HG03442 (cell line): ENCODE data around the gene IL15RA.
"Not testable (repeated sequence)": the region's sequence is repeated elsewhere in the genome, so short reads cannot be mapped to it uniquely, and the experiment has no call there.

ENCODE experiments used
- ATAC-seq: cut with Tn5 transposase; IDR thresholded peaks from one replicate; pipeline ENCODE4 v1.9.1; 2021; ENCODE audit warnings: mild to moderate bottlenecking, moderate library complexity; ENCODE audit not compliant: unreplicated experiment

Gene IL15RA

DNA sequence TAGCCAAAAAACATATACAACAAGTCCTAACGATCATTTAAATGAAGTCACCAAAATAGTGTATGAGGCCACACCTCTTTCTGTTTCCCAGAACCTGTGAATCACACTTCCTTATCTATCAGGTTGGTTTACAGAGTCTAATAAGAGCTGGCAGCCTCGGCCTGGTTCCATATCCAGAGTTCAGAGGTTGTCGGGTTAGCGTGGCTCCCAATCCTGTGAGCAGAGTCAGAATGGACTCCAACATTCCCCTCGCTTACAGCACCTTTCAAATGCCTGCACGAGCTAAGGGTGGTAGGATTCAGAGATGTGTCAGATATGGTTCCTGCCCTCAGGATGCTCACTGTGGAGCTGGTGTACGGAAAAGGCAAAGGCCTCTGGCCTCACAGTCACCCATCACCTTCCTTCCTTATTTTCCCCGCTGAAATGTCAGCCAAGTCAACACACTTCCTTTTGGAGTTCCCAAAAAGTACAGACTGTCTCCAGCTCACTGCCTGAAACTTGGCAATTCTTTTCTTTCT lies 6.0 kb downstream of the IL15RA start:
- peak; percentile 37 for ATAC-seq

DNA sequence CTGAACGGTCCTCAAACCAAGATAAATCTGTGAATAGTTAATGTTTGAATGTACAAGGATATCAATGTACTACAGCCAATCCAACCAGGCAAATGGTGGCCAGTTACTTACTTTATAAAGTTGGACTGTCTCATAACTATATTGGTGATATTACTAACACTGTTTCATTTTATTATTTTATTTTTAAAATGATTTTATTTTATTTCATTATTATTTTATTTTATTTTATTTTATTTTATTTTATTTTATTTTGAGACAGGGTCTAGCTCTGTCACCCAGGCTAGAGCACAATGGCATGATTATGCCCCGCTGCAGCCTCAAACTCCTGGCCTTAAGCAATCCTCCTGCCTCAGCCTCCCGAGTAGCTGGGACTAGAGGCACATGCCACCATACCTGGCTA lies 6.8 kb downstream of the IL15RA start:
- no peak for ATAC-seq

DNA sequence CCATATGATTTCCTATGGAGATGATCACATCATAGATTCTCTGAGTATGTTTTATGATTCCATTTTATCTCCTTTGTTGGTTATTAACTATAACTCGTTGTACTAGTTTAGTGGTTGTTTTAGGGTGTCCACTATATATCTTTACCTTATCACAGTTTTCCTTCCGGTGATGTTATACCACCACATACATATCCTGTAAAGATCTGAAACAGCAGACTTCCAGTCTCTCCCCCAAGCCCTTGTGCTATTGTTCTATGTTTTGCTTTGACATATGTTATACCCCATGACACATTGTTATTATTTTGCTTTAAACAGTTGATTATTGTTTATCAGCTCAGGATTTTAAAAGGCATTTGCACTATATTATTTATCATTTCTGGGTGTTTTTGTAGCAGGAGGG lies 7.3 kb downstream of the IL15RA start:
- ATAC-seq, result no peak

DNA sequence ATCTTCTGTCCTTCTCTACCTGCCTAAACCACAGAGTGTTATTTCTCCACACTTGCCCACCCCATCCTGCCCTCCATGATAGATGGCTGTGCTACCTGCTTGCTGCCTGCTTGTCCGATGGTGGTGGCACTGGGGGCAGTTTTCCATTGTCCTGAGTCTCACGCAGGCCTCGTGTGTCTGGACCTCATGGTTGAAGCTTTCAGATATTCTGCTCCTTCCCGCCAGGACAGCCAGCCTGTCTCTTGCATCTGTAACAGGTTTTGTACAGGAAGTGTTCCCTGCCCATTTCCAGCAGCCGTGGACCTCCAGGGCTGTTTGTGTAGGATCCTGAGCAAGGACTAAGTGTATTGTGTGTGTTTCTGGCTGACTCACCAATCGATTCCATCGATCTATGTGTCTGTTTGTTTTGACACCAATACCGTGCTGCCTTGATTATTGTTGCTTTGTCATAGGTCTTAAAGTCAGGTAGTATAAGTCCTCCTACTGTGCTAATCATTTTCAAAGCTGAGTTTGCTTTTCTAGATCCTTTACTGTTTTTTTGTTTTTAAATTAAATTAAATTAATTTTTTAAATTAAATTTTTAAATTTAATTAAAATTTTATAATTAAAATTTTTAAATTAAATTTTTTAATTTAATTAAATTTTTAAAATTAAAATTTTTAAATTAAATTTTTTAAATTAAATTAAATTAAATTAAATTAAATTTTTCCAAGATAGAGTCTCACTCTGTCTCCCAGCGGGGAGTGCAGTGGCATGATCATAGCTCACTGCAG lies 8.5 kb downstream of the IL15RA start:
- no peak for ATAC-seq

DNA sequence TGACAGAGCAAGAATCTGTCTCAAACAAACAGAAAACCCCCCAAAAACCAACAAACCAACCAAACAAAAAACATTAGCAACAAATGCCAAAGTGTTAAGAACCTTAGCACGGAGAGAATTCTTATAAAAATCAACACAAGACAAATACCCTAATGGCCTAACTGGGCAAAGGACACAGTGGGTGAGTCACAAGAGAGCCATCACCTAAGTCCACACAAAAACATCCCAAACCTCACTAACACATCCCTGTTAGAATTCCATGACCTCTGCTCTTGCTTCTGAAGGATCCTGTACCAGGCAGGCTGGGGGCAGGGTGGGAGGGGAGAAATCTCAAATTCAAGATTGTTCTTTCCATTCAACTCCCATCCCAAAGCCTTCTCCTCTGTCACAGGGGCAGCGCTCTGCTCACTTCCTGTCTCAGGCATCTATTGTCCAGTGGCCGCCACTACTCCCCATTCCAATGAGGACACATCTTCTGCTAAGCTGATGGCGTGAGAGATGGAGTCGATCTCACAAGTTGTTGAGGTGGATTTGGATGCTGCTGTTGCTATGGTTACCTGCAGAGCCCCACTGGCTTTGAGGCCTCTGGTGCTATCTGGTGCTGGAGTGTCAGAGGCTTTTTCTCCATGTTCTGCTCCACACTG lies 9.2 kb downstream of the IL15RA start:
- ATAC-seq, result no peak

DNA sequence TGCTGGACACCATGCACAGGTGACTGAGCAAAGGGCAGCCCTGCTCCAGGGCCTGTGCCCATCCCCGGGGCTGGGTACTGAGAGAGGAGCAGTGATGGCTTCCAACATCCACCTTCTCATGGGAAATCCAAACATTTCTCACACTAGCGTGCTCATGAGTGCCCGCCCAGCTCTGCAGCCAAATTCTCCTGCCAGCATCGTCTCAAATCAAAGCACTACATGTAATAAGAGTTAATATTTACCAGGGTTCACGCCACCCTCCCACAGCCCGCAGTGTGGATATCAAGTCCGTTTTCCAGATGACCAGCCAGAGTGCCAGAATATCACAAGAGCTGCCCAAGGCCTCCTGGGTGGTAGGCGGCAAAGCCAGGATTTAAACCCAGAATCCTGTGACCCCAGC lies 12.1 kb downstream of the IL15RA start:
- ATAC-seq, result no peak

DNA sequence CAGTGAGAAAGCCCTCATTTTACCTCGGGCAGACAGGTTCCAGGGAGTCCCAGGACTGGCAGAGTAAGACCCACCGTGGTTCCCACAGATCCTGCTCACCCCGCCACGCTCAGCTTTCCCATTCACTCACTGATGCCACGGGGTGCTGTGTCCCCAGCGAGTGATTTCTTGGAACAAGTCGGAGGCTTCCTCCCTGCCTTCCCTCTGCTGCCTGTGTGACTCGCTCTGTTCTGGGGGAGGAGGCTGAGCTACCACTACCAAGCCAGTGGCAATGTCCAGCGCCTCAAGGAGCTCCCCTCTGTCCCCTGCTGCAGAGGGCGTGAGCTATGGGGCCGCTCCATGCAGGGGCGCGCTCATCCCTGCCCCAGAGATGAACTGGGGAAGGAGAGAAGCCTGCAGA lies 12.6 kb downstream of the IL15RA start:
- ATAC-seq, result no peak

DNA sequence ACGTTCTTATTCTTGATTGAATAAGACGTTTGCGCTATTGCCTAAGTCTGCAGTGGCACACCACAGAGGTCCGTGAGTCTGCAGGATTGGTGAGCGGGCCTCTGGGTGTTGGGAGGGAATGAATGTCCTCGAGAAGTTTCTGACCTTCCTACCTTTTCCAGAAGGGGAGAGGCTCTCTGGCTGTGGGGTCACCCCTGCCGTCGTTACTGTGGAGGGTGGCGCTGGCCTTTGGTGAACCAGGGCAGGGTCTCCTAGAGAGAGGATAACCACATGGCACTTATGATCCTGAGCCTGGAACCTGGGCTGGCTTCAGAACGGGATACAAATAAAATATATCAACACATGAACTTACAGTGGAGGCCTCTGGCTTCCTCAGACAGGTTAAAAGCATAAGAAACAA lies 13.8 kb downstream of the IL15RA start:
- ATAC-seq, result no peak

DNA sequence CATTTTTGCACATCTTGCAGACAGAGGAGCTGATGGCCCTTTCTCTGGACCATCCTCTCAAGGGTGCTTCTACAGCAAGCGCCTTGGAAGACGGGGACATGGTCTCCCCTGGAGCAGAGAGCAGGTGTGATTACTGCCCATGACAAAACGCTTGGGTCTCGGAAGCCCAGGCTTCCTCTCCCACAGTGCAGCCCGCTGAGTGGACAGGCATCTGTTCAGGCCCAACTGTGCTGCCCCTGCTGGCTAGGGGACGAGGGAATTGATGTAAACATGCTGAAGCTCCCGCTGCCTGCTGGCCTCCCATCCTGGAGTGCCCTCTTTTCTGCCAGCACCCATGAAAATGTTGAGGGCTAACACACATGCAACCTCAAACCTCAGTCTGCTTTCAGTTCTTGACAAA lies 14.3 kb downstream of the IL15RA start:
- no peak for ATAC-seq

DNA sequence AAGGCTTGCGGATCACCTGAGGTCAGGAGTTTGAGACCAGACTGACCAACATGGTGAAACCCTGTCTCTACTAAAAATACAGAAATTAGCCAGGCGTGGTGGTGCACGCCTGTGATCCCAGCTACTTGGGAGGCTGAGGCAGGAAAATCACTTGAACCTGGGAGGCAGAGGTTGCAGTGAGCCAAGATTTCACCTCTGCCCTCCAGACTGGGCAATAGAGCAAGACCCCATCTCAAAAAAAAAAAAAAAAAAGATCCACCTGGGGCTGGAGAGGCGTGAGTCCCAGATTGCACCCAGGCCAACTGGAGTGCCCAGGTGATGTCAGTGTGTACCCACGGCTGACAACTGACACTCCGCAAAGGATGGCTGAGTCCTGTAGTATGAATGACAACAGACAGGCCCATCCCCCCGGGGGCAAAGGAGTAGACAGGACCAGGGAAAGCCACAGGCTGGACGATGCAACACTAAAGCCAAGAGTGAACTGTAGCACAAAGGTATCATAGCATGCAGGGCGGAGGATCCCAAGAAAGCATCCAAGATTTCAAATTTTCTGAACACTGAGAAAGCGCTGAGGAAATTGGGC lies 14.9 kb downstream of the IL15RA start:
- not testable (repeated sequence) for ATAC-seq

DNA sequence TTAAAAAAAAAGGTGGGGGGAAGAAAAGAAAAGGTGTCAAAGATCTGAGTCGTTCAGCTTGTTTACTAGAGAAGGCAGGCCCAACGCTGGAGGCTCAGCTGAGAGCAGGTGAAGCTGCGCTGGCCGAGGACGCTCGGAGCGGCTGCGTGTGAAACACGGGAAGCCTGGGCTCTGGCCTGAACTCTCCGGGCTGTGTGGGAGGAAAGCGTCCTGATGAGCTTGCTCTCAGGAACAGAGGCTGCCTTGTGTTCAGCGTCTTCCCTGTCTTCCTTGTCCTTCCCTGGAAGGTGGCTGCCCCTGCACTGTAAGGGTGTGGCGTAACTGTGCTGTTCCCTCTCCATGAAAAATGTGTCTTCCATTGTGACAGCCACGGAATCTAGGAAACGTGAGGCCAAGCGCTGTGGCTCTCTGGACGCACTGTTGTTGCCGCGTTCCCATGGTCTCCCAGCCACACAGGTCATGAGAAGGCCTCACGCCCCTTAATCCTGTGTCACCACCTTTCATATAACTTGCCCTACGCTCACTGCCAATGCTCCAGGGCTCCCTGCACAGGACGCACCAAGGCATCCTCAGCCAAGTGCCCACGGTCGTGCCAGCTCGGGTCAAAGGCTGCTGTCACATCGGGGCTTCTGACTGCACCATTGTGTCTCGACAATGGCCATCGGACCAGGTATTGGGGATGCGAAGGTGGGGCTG lies 15.8 kb downstream of the IL15RA start:
- no peak for ATAC-seq

DNA sequence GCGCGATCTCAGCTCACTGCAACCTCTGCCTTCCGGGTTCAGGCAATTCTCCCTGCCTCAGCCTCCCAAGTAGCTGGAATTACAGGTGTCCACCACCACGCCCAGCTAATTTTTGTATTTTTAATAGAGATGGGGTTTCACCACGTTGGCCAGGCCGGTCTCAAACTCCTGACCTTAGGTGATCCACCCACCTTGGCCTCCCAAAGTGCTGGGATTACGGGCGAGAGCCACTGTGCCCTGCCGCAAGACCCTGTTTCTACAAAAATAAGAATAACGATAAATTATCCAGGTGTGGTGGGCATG lies 16.4 kb downstream of the IL15RA start:
- not testable (repeated sequence) for ATAC-seq

DNA sequence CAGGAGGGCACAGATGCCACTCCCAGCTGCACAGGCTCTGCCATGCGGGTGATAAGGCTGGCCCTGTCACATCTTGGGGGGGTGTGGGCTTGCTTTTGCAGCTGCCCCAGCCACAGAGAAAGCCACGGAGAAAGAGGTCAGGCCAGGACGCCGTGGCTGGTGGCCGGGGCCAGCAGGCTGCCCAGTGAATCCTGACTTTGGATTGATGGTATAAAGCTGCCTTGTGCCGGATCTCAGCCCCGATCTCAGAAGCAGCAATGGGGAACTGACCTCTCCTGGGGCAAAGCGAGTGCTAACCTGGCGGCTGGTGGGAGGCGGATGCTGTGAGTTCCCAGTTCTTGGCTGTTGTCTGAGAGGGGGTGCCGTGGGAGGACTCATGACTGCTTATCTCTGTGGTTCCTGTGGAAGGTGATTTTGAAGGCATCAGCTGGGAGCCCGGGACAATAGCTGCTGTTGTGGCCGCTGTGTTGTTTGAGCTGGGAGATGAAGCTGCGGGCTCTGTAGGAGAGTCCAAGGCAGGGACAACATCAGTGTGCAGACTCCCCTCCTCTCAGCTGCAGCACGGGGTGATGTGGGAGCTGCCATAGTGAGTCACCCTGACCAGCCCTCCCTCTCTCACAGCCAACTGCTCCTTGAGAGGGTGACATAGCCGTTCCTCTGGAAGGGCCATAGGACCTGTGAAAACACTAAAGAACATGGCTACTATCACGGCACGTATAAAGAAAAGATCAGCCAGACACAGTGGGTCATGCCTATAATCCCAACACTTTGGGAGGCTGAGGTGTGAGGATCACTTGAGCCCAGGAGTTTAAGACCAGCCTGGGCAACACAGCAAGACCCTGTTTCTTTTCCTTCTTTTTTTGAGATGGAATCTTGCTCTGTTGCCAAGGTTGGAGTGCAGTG lies 17.0 kb downstream of the IL15RA start:
- no peak for ATAC-seq

DNA sequence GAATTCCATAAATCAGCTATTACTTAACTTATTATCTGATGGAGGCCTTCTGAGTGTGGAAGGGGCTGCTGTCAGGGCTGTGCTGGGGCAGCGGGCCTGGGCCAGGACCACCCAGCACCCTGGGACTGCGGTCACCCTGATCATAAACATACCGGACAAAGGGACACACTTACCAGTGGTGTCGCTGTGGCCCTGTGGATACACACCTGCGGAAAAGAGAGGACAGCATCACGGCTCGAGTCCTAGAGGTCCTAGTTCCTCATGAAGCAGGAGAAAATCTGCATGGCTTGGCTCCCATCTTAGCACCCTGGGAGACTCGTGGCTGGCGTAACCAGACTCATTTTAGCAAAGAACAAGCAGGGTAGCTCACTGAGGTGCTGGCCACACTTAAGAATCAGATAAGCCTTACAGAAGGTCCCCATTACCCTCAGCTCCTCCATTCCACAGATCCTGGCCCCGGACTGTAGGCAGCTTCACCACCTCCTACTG lies 17.7 kb downstream of the IL15RA start:
- ATAC-seq, result no peak

DNA sequence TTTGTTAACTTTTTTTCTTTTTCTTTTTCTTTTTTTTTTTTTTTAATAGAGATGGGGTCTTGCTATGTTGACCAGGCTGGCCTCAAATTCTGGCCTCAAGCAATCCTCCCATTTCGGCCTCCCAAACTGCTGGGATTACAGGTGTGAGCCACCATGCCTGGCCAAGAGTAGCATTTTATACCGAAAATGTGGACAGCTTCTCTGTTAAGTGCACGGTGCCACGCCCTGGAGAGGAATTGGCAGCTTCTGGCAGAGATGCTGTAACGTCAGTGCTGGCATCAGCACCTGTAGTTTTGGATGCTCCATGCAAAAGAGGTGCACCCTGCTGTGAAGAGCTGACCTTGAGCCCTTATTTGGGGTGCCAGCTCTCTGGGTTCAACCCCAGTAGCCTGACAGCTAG lies 18.2 kb downstream of the IL15RA start:
- no peak for ATAC-seq

DNA sequence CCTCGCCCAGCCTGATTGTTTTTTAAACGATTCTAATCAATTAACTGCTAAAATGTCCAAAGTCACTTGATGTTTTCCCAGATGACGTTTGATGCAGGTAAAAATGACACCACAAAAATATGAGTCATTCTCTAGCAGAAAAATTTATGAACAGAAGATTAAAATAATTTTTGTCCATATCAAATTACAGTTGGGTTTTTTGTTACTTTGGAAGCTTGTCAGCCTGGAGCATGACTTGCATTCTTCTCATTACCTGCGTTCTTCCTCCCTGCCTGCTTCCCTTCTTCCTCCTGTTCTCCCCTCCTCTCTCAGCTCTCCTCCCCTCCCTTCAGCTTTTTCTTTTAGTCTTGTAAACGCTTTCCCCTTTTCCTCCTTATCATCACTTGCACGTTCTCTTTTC lies 18.7 kb downstream of the IL15RA start:
- ATAC-seq, result no peak

DNA sequence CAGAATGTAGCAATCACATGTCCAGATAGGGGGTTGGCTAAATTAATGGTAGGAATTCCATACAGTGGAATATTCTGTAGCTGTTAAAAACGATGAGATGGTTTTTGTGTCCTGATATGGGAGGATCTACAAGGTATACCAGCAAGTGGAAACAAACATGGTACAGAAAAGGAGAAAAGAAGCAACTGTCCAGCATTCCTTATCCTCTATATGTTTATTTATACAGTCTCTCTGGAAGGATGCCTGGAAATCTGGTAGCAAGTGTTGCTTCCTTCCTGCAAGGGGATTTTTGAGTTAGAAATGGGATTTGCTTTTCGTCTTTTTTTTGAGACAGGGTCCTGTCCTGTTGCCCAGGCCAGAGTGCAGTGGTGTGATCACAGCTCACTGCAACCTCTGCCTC lies 19.3 kb downstream of the IL15RA start:
- no peak for ATAC-seq

DNA sequence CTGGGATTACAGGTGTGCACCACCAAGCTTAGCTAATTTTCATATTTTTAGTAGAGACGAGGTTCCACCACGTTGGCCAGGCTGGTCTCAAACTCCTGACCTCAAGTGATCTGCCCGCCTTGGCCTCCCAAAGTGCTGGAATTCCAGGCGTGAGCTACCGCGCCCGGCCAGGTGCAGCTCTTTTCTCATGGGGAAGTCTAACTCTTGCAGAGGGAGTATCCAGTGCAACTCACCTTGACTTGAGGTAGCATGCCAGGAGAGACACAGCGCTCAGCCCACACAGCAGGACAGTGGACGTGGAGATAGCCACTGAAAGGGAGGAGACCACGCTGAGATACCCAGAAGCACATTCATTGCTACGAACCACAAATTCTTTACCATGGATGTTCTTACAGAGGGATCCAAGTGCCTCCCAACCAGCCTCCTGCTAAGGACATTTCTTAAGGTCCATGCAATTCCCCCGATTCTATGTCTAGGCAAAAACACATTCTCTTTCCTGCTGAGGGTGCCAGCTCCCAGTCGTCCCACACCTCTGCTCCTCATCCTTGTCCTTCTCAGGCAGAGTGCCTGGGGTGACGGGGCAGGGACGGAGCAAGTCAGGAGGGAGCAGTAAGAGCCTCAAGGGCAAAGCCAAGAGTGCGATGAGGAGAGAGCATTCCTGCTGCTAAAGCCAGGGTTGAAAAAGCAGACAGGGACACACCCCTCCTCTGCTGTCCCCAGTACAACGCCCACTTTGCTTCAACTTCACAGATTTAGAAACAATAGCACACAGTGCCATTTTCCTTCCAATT lies 21.0 kb downstream of the IL15RA start:
- no peak for ATAC-seq

DNA sequence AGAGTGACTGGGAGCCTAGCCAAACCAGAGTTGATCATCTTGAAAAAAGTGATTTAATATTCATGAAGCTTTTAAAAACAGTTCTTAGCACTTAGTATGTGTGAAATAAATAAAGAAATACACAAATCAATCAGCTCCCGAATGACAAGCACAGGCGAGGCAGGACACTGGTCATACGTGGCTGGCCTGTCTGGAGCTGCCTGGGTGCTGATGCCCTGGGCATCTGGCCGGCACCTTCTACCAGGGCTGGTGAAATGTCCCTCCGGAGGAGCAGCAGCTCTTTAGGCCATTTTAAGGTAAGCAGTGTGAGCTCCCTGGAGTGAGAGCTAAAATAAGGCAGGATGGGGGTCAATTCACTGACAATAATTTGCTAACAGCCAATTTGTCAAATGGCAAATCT lies 23.7 kb downstream of the IL15RA start:
- ATAC-seq, result no peak
